DMS153 treated with DMSO at 0.1 percent for 48 hours (cell line): ENCODE data around the gene GGA2.
A peak's percentile ranks its signal among the peaks of the same experiment; 100 is the strongest.
"Not testable (repeated sequence)": the region's sequence is repeated elsewhere in the genome, so short reads cannot be mapped to it uniquely, and the experiment has no call there.

Experiments used
- DNase-seq: peaks from one replicate; lab custom pipeline; 2025; ENCODE audit not compliant: unreplicated experiment; lab: John Stamatoyannopoulos, UW

GGA2 gene

GRCh38 chr16:23524886-23525285 lies 14.6 kb upstream of the GGA2 start:
- DNase-seq = no peak

GRCh38 chr16:23523876-23524385 lies 13.6 kb upstream of the GGA2 start:
- no peak for DNase-seq

- no peak for DNase-seq
Observed at GRCh38 chr16:23523321-23523720, 13.0 kb upstream of the GGA2 start.

- DNase-seq = no peak
Observed at GRCh38 chr16:23521965-23522364, 11.7 kb upstream of the GGA2 start.

GRCh38 chr16:23521037-23521743 lies 10.9 kb upstream of the GGA2 start:
- DNase-seq = no peak

- DNase-seq = no peak
Observed at GRCh38 chr16:23520500-23520899, 10.2 kb upstream of the GGA2 start.

- DNase-seq = no peak
Observed at GRCh38 chr16:23519282-23519681, 9.0 kb upstream of the GGA2 start.

- peak; percentile 1 for DNase-seq
Observed at GRCh38 chr16:23518435-23518891, 8.2 kb upstream of the GGA2 start.

- DNase-seq = no peak
Observed at GRCh38 chr16:23516366-23517137, 6.3 kb upstream of the GGA2 start.

GRCh38 chr16:23515881-23516280 lies 5.6 kb upstream of the GGA2 start:
- no peak for DNase-seq

- no peak for DNase-seq
Observed at GRCh38 chr16:23514381-23515152, 4.3 kb upstream of the GGA2 start.

GRCh38 chr16:23512168-23512695 lies 1.9 kb upstream of the GGA2 start:
- no peak for DNase-seq

GRCh38 chr16:23511731-23512130 lies 1.4 kb upstream of the GGA2 start:
- no peak for DNase-seq

- DNase-seq = not testable (repeated sequence)
Observed at GRCh38 chr16:23510915-23511270, 599 bp upstream of the GGA2 start.

GRCh38 chr16:23509782-23510163 lies 521 bp downstream of the GGA2 start:
- DNase-seq = no peak

GRCh38 chr16:23509441-23509754 lies 896 bp downstream of the GGA2 start:
- no peak for DNase-seq

- no peak for DNase-seq
Observed at GRCh38 chr16:23508589-23509440, 1.5 kb downstream of the GGA2 start.

GRCh38 chr16:23506606-23506994 lies 3.7 kb downstream of the GGA2 start:
- DNase-seq = no peak

- no peak for DNase-seq
Observed at GRCh38 chr16:23505671-23506605, 4.4 kb downstream of the GGA2 start.
